Inflammatory macrophage treated with lipopolysaccharide for 4 hours (primary cell): Measurements from ENCODE around the gene GOLGA7B.

Experiments used
- DNase-seq: peaks from one replicate; pipeline ENCODE4 v3.0.0-alpha.2; 2020

GOLGA7B gene

GRCh38 chr10:97869091-97870042 lies 19.7 kb downstream of the GOLGA7B start:
- peak; percentile 87 for DNase-seq

- no peak for DNase-seq
Observed at GRCh38 chr10:97870990-97871389, 21.3 kb downstream of the GOLGA7B start.

GRCh38 chr10:97873569-97873968 lies 23.9 kb downstream of the GOLGA7B start:
- no peak for DNase-seq

DNA sequence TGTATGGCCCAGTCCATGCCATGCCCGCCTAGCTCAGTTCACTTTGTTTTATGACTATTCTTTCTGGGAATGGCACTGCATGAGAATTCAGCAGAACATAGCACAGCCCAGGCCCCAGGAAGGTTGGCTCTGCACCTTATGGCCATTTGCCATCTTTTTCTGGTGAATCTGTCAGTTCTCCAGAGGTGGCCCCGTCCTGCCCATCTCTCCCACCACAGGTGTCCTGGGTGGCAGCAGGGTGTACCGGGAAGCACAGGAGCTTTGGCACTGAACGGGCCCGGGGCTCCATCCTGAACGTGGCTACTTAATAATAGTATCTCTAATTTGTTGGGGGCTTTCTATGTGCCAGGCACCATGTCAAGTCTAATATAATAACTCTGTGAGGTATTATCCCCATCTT lies 24.7 kb downstream of the GOLGA7B start:
- DNase-seq, result no peak

DNA sequence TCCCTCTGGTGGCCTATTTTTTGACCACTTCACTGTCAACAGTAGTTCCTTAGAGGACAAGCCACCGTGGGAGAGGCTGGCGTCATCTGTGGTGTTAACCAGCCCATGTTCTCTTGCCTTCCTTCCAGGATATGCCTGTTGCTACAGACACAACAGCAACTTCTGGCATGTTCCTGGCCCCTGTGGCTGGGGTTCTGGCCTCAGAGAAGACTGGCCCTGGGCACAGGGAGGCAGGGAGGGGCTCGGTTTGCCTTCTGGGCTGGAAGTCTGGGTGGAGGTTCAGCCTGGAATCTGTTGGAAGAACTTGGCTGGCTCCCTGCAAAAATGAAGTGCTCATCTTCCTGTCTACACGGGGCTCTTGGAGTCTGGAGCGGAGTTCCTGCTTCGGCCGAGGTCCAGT lies 25.7 kb downstream of the GOLGA7B start:
- no peak for DNase-seq

DNA sequence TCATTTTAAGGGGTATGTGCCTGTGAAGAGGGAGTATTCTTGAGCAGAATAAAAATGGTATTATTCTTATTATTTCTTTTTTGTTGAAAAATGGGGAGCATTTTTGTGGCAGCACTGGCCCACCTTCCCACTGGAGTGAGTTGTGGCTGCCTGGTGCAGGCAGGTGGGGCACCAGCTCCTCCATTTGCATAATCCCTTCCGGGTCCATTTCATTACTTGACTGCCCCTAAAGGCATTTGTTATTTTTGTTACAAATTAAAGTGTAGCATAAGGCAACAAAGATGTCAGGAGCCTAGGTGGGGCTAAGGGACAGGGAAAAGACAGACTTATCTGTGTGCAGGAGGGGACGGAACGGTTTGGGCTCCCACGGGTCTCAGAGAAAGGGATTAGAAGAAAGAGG lies 26.8 kb downstream of the GOLGA7B start:
- DNase-seq, result no peak

DNA sequence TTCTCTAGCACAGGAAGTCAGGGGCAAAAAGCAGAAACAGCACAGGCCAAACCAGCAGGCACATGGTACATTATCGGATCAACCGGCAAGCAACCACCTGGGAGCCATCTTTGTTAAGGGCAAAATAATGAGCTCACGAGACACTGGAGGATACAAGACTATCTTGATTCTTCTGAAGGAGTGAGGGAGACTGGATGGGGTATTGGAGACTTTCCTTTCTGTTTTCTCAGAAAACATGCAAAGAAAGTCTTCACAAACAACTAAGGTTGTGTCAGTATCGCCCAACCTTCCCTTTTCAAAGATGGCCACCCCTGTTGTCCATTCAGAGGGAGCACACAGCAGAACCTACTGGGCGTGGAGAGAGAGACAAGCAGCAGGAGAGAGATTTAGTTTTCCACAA lies 29.6 kb downstream of the GOLGA7B start:
- DNase-seq, result no peak

DNA sequence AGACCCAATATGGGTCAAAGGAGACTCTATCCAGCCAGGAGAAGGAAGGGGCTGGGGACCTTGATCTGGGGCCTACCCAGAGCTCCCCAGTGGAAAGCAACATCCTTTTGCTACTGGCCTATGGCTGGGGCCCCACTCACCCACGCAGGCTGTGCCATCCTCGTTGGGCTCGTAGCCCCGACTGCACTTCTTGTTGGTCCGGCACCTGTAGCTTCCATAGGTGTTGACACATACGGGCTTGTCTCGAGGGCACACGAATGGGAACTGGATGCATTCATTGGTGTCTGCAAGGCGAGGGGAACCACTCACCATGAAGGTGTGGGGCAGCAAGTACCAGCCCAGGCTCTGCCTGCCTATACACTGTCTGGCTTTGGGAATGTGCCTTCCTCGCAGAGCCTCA lies 30.5 kb downstream of the GOLGA7B start:
- no peak for DNase-seq

DNA sequence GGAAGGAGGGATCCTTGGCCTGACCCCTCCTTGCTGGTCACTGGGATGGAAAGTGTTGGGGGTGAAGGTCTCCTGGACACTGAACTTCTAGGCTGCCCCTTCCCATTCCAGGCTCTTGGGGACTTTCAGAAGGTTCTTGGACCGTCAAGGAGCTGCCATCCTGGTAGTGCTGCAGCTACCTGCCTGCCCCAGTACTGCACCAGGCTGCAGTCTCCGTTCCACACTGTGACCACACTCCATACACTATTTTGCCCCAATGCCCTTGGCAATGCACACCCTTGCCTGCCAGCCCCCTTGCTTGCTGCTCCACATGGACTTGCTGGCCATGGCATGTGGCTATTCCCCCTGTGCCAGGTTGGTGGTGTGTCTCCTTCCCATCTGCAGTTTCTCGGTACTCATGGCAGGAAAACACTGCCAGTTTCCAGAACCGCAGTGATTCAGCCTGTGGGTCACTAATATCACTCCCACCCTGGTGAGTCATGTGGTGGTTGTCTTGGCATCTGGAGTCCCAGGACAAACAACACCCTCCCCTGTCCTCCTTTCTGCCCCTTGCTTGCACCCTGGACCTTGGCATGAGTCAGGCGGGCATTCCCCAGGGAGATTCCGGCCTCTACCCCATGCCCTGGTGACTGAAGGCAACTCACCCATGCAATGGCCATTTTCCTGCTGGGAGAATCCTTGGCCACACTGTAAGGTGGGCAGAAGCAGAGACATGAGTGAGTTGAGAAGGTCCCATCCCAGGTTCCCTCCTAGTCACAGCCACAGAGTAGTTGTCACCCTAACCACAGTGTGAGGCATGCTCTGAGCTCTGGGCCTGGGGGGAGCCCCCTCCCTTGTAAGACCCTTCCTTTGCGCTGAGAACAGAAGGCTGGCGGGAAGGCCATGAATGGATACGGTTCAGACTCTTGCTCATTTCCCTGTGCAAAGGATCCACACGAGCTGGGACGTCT lies 32.8 kb downstream of the GOLGA7B start:
- peak; percentile 49 for DNase-seq

DNA sequence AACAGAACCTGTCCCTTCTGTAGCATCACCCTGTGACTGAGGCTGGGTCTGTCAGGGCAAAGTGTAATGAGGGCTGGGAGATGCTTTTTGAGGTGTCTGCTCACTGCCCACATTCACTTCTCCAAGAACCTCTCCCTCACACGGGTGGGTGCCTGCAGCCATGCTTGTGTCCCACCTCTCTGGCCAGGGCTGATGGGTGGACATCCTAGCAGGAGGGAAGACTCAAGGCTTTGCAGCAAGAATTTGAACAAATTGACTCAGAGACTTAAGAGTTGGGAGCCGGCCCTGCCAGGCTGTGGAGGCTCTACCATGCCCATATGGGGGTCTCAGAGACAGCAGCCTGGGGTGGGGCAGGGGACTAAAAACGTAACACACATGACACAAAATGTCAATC lies 33.4 kb downstream of the GOLGA7B start:
- no peak for DNase-seq

DNA sequence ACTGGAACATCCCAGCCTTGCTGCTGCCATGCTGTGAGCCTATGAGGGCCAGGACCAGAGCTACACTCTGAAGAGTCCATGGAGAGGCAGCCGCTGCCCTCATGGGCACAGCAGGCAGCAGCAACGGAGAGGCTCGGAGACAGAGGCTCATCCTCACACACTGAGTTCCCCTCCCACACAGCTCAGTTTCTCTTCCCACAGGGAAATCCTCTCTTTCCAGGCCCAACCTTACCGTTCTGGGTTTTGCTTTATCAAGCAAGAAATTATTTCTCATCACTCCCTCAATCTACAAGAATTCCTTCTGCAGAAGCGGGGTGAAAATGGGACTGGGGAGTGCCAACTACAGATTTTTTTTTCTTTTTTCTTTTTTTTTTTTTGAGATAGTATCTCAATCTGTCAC lies 36.6 kb downstream of the GOLGA7B start:
- no peak for DNase-seq

- DNase-seq, result no peak
Observed at GRCh38 chr10:97887399-97887798, 37.8 kb downstream of the GOLGA7B start.

GRCh38 chr10:97888134-97888533 lies 38.5 kb downstream of the GOLGA7B start:
- DNase-seq, result no peak

DNA sequence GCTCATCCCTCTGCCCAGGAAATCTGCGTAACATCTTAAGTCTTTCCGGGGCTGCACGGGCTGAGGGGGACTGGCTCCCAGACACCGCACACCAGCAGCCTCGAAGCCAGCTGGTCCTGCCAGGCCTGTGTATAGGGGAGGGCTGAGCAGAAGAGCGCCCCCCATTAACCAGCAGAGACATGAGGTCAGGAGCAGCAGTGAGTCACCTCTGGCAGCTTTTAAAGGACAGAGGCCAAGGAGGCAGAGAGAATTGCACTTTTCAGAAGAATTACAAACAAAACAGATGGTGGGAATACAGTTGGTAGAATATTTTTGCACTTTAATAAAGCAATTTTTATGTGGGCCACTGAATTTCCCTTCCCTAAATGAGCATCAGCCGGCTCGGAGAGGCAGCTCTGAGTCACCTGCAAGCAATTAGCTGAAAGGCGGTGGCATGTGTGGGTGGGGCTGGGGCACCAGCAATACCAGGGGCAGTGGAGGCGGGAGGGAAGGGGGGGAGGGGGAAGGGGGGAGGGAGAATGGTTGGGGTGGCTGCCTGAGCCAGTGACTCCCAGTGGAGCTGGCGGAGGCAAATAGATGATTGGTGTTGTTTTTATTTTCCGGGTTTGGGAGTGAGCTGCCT lies 39.1 kb downstream of the GOLGA7B start:
- DNase-seq, result no peak

GRCh38 chr10:97889461-97890265 lies 40.0 kb downstream of the GOLGA7B start:
- no peak for DNase-seq

- DNase-seq, result no peak
Observed at GRCh38 chr10:97891497-97892167, 42.0 kb downstream of the GOLGA7B start.

DNA sequence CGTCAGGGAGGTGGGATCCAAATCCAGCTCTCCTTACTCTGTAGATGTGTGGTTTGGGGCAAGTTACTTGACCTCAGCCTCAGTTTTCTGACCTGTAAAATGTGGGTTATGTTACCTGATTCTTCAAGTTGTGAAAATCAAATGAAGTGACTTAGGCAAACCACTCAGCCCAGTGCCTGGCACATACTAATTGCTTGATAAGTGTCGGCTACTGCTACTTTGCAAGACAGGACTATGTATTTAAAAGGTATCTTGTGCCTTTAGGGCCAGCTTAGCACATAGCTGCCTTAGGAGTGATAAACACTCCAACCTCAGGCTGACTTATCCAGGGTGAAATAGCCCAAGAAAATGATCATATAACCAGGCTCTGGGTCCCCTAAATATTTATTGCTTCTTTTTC lies 42.9 kb downstream of the GOLGA7B start:
- DNase-seq, result no peak

DNA sequence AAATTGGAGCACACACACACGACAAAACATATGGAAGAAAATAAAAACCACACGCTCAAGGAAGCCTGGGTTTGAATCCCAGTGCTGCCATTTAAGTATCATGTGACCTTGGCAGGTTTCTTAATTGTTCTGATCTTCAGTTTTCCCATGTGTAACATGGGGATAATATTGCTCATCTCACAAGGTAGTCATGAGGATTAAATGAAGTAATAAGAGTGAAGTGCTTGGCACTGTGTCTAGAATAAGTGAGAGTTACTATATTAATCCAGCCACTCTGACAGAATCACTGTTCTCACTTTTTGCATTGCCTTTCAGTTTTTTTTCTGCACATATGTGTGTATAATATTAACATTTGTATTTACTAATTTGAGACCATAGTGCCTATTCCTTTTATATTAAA lies 43.3 kb downstream of the GOLGA7B start:
- DNase-seq, result no peak

DNA sequence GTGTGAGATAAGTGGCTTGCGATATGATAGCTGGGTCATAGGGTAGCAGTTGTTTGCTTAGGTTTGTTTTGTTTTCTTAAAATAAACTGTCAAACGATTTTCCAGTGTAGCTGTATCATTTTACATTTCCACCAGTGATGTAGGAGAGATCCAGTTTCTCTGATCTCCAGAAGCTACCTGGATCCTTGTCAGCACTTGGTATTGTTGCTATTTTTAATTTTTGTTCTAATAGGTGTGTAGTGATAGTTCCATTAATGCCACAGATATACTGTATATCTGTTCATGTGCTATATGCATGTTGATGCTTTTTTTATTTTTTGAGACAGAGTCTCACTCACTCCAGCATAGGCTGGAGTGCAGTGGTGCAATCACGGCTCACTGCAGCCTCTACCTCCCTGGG lies 44.4 kb downstream of the GOLGA7B start:
- no peak for DNase-seq

GRCh38 chr10:97895084-97895483 lies 45.4 kb downstream of the GOLGA7B start:
- DNase-seq, result no peak

- DNase-seq, result no peak
Observed at GRCh38 chr10:97895915-97896314, 46.3 kb downstream of the GOLGA7B start.
